Mesenteric fat pad (tissue), 1 donor: ENCODE data around the gene NFIL3. TPM values are rescaled to one million over a fixed set of nuclear protein-coding genes. Genes with fewer than 3 reads are reported as not detected.
"Not testable (repeated sequence)": the region's sequence is repeated elsewhere in the genome, so short reads cannot be mapped to it uniquely, and the experiment has no call there.

Experiments used
- DNase-seq: peaks from one replicate; pipeline ENCODE4 v3.0.0-alpha.2; 2020; ENCODE audit warnings: low spot score
- total RNA-seq: library from RNA; stranded (reverse); fragmentation: NEBNext Ultra II Directional; extraction: Animal tissue kit (Norgen Biotek cat#: 25700); gene quantifications from one replicate; pipeline ENCODE4 v1.2.1, GENCODE V29; 2021
- donor health status: DM: yes; HTN: yes; CAD: no.

NFIL3 gene
- total RNA-seq, 1 donor from 2014 or later: 179 TPM

GRCh38 chr9:91398926-91399325 is 24.7 kb downstream of the NFIL3 start:
- no peak for DNase-seq

DNA sequence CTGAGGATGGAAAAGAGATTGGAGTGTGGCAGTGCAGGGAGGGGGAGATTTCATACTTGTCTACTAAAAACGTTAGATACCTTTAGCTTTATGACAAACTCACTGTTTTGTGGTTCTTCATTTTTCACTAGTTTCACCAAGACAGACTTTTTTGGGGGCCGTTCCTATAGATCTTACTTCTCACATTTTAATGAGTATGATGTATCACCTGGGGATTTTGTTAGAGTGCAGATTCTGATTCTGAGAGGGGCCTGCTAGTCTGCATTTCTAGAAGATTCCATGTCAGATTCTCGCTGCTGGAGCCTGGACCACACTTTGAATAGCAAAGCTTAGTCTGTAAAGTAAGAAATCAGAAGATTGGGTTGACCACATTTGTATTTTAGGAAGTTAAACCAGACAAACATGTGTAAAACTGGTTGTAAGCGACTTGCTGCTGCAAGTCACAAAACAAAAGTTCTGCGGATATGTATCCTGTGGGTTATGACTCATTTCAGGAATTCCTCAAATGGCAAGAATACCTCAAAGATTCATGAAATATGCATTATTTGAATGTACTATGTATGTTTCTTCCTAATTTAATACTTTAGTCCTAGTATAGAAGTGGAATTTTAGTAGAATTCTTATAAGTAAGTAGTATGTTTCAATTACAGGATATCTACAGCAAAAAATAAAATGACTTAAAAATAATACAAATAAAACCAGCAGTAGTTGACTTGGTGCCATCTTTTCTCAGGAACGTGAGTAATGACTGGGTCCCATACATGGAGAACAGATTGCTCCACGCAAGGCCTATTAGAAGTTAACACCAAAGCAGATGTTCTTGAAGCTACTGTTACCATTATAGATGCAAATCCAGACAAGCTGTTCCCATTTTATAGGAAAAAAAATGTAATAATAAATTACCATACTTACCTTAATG is 27.8 kb downstream of the NFIL3 start:
- no peak for DNase-seq

- no peak for DNase-seq
These were observed 28.5 kb downstream of the NFIL3 start for GRCh38 chr9:91395106-91395552.

DNA sequence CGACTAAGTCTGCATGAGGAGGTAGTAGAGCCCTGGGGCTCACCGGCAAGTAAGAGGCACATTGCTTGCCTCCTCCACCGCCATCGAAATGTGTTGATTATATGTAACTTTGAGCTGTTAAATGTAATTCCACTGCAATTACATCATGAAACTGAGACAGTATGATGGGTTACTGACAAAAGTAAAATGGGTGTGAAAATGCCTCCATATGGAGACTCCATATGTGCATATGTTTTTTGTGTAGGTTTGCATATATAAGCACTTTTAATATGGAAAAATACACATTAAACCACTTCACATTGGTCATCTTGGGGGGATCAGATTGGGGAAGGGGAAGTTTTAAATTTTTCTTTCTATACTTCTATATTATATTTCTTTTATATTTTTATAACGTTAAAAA is 29.8 kb downstream of the NFIL3 start:
- no peak for DNase-seq

DNA sequence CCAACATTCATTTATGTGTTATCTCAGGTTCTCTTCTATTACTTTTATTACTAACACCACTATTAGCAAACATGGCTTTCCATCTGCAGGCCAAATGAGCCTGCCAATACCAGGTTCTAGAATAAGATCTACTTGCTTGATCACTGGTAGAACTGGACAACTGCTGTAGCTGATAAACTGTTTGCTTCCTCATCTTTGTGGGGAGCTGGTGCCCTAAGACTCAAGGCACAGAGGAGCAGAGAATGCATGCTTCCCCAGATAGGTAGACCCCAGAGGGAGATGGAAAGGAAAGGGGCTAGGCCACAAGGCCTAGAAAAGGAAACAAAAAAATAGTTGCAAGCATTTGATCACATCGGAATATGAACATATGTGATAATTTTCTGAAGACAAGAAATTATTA is 31.2 kb downstream of the NFIL3 start:
- DNase-seq: no peak

DNA sequence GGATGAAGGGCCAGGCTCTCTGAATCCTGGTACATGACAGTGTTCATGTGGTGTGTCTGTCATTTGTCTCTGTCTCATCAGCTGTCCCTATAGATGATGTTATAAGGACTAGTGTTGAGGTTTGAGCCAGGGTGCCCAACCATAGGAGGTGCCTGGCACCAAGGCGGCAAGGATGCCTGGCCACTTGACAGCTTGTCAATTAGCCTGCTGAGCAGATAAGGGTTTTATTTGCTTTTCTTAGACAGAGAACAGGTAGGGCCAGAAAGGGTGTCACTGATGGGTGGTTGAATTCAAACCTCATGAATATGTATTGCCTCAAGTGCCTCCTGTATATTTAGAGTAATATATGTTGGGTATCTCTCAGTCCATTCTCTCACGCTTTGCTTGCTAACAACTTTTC is 31.8 kb downstream of the NFIL3 start:
- DNase-seq: no peak

- DNase-seq: no peak
These were observed 32.2 kb downstream of the NFIL3 start for GRCh38 chr9:91391412-91391811.

- not testable (repeated sequence) for DNase-seq
These were observed 33.9 kb downstream of the NFIL3 start for GRCh38 chr9:91389686-91390085.

DNA sequence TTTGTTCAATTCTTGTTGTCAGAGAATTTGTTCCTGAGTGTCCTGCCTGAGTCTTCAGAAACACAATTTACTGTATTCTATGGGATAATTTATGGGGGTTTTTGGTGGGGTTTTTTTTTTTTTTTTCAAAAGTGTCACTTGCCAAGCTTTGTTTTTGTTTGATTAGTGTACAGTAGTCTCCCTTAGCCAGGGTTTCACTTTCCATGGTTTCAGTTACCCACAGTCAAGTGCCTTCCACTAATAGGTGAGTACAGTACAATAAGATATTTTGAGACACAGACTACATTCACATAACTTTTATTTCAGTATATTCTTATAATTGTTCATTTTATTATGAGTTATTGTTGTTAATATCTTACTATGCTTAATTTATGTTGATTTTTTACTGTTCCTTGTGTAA is 36.9 kb downstream of the NFIL3 start:
- DNase-seq: no peak

DNA sequence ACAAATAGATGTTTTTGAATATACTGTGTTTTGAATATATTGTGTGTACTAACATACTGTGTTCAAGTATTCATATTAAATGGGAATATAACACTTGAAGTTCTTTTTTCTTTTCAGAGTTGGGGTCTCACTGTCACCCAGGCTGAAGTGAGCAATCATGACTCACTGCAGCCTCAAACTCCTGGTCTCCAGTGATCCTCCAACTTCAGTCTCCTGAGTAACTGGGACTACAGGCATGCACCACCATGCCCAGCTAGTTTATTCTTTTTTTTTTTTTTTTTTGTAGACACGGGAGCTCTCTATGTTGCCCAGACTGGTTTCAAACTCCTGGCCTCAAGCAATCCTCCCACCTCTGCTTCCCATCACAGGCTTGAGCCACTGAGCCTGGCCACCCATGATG is 38.7 kb downstream of the NFIL3 start:
- no peak for DNase-seq

GRCh38 chr9:91383577-91383976 is 40.1 kb downstream of the NFIL3 start:
- DNase-seq: no peak

- DNase-seq: no peak
These were observed 41.3 kb downstream of the NFIL3 start for GRCh38 chr9:91382298-91382697.

GRCh38 chr9:91379426-91379825 is 44.2 kb downstream of the NFIL3 start:
- no peak for DNase-seq

DNA sequence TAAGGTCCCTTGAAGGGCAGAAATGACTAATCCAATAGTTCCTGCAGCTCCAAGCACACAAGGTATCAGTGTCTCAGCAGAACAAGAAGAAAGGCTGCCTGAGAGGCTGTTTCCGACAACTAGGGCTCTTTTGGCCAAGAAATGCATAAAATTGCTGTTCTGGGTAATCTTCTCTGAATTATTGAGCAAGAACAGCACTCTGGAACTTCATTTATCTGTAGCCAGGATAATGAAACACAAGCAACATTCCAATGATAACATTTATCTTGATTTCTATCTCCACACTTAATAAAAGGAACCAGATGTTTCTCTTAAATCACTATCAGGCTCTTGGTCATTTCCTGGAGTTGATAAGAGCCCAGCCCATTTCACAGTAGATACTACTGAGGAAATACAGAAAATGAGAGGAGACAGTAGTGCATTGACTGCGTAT is 44.9 kb downstream of the NFIL3 start:
- no peak for DNase-seq

- DNase-seq: not testable (repeated sequence)
These were observed 45.6 kb downstream of the NFIL3 start for GRCh38 chr9:91378054-91378453.

GRCh38 chr9:91376239-91376638 is 47.4 kb downstream of the NFIL3 start:
- DNase-seq: no peak

DNA sequence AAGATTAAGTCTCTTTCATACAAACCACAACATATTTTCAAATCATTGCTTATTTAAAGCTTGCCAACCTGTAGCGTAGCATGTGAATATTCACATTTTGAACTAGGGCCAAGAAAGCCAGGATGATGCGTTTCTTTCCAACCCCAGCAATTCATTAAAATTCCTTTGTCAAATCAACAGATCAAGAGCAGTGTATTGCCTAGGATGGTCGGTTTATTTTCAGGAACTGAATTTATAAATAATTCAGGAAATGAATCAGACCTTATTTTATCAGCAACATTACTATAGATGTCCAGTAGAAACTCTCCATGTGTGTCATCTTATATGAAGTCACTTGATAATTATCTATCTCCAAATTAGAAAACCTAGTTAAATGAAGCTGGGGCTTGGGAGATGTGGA is 48.7 kb downstream of the NFIL3 start:
- DNase-seq: no peak

- DNase-seq: no peak
These were observed 51.7 kb downstream of the NFIL3 start for GRCh38 chr9:91371894-91372293.

- DNase-seq: not testable (repeated sequence)
These were observed 53.6 kb downstream of the NFIL3 start for GRCh38 chr9:91370006-91370405.

DNA sequence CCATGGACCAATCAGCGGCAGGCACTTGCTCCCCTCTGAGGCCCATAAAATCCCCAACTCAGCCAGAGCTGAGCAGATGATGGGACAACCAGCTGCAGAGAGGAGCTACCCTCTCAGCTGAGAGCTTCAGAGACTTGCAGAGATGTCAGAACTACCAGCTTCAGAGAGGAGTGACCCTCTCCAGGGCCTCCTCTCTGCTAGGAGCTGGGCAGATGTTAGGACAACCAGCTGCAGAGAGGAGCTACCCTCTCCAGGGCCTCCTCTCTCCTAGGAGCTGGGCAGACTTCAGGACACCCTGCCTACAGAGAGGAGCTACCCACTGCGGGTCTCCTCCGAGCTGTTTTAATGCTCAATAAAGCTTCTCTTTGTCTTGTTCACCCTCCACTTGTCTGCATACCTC is 58.9 kb downstream of the NFIL3 start:
- no peak for DNase-seq

- no peak for DNase-seq
These were observed 59.6 kb downstream of the NFIL3 start for GRCh38 chr9:91364005-91364404.

DNA sequence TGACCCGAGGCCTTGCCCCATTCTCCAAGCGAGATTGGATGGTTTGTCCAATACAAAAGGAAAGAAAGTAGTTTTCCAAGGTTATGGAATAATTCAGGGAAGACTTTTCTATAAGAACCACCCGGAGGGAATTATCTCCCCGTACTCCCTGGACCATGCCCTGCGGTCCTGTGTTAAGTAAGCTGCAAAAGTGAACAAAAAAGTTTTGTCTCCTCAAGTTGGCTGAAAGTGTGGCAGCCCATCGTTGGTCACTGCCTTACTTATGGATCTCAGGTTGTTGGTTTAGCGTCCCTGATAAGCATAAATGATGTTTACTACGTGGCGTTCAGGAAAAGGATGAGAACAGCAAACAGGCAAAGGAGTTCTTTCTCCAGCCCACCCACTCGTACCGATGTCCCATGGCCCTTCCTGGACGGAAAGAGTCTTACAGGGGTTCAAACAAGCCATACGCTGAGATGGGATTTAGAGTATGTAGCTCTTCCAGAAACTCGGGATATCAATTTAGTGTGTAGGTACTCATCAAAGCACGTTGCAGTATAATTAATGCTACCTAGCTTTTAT is 61.5 kb downstream of the NFIL3 start:
- DNase-seq: no peak
